Neural progenitor cell (in vitro differentiated cells): ENCODE results near the gene PNMA6E.

ENCODE experiments used
- EZH2 ChIP-seq: fragments of 200-600 bp; sonication (generic); IDR thresholded peaks from 2 replicates; pipeline ENCODE4 v1.6.1; 2017; ENCODE audit warnings: antibody characterized with exemption, mild to moderate bottlenecking, moderate library complexity
- TF ChIP-seq, protein P1 (sequence below): fragments of 200-600 bp; sonication (generic); IDR thresholded peaks from 2 replicates; pipeline ENCODE4 v1.5.1; 2017; ENCODE audit warnings: antibody characterized with exemption, mild to moderate bottlenecking

DNA sequence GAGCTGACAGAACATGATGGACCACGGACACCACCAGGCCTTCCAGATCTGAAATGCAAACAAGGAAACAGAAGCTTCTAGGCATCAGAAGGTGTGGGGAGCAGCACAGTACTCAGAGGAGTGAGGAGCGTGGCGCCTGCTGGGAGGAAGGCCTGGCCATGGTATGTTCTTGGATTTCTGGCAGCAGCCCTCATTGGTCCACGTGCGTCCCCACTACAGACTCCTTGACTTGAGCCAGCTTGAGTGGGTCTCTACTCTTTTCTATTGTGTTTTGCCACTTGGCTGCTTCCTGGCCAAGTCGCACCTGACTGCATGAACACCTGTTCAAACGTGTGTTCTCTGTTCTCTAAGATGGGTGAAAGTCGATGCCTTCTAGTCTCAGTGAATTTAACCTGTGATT lies 49.2 kb downstream of the PNMA6E start:
- TF ChIP-seq, protein P1, sequence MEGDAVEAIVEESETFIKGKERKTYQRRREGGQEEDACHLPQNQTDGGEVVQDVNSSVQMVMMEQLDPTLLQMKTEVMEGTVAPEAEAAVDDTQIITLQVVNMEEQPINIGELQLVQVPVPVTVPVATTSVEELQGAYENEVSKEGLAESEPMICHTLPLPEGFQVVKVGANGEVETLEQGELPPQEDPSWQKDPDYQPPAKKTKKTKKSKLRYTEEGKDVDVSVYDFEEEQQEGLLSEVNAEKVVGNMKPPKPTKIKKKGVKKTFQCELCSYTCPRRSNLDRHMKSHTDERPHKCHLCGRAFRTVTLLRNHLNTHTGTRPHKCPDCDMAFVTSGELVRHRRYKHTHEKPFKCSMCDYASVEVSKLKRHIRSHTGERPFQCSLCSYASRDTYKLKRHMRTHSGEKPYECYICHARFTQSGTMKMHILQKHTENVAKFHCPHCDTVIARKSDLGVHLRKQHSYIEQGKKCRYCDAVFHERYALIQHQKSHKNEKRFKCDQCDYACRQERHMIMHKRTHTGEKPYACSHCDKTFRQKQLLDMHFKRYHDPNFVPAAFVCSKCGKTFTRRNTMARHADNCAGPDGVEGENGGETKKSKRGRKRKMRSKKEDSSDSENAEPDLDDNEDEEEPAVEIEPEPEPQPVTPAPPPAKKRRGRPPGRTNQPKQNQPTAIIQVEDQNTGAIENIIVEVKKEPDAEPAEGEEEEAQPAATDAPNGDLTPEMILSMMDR: no peak
- no peak for TF ChIP-seq EZH2
